ENCODE measurements around the gene PRH2. TPM values are rescaled to one million over a fixed set of nuclear protein-coding genes. Genes with fewer than 3 reads are reported as not detected.

PRH2 gene
- total and polyA plus RNA-seq, 2 experiments from 2014 or later, result 0.36 to 0.69 TPM

DNA sequence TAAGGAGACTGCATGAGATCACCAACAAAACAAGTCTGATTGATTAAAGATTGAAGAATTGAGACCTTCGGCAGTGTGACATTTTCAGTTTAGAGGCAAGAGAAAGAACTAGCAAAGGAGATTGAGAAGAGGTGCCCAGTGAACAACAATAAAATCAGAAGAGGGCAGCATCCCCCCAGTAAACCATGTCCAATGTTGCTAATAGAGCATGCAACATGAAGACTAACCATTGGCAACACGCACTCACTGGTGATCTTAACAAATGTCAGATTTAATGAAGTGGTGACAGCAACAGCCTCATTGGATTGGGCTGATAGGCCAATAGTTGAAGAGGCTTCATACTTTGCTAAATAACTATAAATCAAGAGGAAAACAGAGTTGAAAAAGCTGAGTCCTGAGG is 30.8 kb downstream of the PRH2 start:
- Histone ChIP-seq H3K79me2 (replicated peaks; ENCODE audit: insufficient read depth) (peaks cover 17% of the 10 kb centered on the region; the same call in 1 of the 2 replicates), H3K36me3 (ENCODE audit: insufficient read depth) (no peaks in the 10 kb centered on the region), H3K4me1 (ENCODE audit: insufficient read depth) (no peaks in the 10 kb centered on the region), H3K4me3 (no peak overlapping the region), H3F3A (replicated peaks; ENCODE audit: low read depth) (no peaks in the 10 kb centered on the region), H3K27ac (ENCODE audit: low read depth) (no peak overlapping the region), H3K4me2 (no peak overlapping the region), H3K9me2 (ENCODE audit: insufficient read depth) (0 out of 2 replicates have a peak, but pooled peaks cover 3% of the 10 kb centered on the region), H4K20me1 (replicated peaks; ENCODE audit: insufficient read depth) (no peaks in the 10 kb centered on the region; the same call in 1 of the 2 replicates), H3K27me3 (ENCODE audit: insufficient read depth) (no peaks in the 10 kb centered on the region), H2AFZ (no peak overlapping the region)
- no peak overlapping the region for H3K27ac Mint-ChIP-seq
- no peak overlapping the region for H3K4me3 Mint-ChIP-seq
- ATAC-seq, result no peak
- DNase-seq (ENCODE audit: low spot score), result no peak
- no peaks in the 10 kb centered on the region for H3K27me3 Mint-ChIP-seq (ENCODE audit: insufficient read depth, low read depth, poor library complexity)
- no peaks in the 10 kb centered on the region for H3K4me1 Mint-ChIP-seq
- H3K36me3 Mint-ChIP-seq (ENCODE audit: low read depth), result peaks cover 8% of the 10 kb centered on the region; the same call in 1 of the 3 replicates
- peaks cover 7% of the 10 kb centered on the region for H3K9me3 Mint-ChIP-seq
- TF ChIP-seq, protein P1, sequence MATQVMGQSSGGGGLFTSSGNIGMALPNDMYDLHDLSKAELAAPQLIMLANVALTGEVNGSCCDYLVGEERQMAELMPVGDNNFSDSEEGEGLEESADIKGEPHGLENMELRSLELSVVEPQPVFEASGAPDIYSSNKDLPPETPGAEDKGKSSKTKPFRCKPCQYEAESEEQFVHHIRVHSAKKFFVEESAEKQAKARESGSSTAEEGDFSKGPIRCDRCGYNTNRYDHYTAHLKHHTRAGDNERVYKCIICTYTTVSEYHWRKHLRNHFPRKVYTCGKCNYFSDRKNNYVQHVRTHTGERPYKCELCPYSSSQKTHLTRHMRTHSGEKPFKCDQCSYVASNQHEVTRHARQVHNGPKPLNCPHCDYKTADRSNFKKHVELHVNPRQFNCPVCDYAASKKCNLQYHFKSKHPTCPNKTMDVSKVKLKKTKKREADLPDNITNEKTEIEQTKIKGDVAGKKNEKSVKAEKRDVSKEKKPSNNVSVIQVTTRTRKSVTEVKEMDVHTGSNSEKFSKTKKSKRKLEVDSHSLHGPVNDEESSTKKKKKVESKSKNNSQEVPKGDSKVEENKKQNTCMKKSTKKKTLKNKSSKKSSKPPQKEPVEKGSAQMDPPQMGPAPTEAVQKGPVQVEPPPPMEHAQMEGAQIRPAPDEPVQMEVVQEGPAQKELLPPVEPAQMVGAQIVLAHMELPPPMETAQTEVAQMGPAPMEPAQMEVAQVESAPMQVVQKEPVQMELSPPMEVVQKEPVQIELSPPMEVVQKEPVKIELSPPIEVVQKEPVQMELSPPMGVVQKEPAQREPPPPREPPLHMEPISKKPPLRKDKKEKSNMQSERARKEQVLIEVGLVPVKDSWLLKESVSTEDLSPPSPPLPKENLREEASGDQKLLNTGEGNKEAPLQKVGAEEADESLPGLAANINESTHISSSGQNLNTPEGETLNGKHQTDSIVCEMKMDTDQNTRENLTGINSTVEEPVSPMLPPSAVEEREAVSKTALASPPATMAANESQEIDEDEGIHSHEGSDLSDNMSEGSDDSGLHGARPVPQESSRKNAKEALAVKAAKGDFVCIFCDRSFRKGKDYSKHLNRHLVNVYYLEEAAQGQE (IDR thresholded peaks at IDR 0.05; ENCODE audit: unreplicated experiment), result no peak
- TF ChIP-seq ZNF331 (CRISPR knock-in tag; IDR thresholded peaks at IDR 0.05; ENCODE audit: low read depth), result no peak
- TF ChIP-seq, protein P2, sequence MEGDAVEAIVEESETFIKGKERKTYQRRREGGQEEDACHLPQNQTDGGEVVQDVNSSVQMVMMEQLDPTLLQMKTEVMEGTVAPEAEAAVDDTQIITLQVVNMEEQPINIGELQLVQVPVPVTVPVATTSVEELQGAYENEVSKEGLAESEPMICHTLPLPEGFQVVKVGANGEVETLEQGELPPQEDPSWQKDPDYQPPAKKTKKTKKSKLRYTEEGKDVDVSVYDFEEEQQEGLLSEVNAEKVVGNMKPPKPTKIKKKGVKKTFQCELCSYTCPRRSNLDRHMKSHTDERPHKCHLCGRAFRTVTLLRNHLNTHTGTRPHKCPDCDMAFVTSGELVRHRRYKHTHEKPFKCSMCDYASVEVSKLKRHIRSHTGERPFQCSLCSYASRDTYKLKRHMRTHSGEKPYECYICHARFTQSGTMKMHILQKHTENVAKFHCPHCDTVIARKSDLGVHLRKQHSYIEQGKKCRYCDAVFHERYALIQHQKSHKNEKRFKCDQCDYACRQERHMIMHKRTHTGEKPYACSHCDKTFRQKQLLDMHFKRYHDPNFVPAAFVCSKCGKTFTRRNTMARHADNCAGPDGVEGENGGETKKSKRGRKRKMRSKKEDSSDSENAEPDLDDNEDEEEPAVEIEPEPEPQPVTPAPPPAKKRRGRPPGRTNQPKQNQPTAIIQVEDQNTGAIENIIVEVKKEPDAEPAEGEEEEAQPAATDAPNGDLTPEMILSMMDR (conservative IDR thresholded peaks at IDR 0.05; ENCODE audit: low read depth in 2 of 2), result peak in 1 of 2 experiments; percentile 33; a peak in 2 of 4 replicates
- TF ChIP-seq, protein P3, sequence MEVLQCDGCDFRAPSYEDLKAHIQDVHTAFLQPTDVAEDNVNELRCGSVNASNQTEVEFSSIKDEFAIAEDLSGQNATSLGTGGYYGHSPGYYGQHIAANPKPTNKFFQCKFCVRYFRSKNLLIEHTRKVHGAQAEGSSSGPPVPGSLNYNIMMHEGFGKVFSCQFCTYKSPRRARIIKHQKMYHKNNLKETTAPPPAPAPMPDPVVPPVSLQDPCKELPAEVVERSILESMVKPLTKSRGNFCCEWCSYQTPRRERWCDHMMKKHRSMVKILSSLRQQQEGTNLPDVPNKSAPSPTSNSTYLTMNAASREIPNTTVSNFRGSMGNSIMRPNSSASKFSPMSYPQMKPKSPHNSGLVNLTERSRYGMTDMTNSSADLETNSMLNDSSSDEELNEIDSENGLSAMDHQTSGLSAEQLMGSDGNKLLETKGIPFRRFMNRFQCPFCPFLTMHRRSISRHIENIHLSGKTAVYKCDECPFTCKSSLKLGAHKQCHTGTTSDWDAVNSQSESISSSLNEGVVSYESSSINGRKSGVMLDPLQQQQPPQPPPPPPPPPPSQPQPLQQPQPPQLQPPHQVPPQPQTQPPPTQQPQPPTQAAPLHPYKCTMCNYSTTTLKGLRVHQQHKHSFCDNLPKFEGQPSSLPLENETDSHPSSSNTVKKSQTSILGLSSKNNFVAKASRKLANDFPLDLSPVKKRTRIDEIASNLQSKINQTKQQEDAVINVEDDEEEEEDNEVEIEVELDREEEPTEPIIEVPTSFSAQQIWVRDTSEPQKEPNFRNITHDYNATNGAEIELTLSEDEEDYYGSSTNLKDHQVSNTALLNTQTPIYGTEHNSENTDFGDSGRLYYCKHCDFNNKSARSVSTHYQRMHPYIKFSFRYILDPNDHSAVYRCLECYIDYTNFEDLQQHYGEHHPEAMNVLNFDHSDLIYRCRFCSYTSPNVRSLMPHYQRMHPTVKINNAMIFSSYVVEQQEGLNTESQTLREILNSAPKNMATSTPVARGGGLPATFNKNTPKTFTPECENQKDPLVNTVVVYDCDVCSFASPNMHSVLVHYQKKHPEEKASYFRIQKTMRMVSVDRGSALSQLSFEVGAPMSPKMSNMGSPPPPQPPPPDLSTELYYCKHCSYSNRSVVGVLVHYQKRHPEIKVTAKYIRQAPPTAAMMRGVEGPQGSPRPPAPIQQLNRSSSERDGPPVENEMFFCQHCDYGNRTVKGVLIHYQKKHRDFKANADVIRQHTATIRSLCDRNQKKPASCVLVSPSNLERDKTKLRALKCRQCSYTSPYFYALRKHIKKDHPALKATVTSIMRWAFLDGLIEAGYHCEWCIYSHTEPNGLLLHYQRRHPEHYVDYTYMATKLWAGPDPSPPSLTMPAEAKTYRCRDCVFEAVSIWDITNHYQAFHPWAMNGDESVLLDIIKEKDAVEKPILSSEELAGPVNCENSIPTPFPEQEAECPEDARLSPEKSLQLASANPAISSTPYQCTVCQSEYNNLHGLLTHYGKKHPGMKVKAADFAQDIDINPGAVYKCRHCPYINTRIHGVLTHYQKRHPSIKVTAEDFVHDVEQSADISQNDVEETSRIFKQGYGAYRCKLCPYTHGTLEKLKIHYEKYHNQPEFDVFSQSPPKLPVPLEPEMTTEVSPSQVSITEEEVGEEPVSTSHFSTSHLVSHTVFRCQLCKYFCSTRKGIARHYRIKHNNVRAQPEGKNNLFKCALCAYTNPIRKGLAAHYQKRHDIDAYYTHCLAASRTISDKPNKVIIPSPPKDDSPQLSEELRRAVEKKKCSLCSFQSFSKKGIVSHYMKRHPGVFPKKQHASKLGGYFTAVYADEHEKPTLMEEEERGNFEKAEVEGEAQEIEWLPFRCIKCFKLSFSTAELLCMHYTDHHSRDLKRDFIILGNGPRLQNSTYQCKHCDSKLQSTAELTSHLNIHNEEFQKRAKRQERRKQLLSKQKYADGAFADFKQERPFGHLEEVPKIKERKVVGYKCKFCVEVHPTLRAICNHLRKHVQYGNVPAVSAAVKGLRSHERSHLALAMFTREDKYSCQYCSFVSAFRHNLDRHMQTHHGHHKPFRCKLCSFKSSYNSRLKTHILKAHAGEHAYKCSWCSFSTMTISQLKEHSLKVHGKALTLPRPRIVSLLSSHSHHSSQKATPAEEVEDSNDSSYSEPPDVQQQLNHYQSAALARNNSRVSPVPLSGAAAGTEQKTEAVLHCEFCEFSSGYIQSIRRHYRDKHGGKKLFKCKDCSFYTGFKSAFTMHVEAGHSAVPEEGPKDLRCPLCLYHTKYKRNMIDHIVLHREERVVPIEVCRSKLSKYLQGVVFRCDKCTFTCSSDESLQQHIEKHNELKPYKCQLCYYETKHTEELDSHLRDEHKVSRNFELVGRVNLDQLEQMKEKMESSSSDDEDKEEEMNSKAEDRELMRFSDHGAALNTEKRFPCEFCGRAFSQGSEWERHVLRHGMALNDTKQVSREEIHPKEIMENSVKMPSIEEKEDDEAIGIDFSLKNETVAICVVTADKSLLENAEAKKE (CRISPR knock-in tag; IDR thresholded peaks at IDR 0.05), result no peak
- TF ChIP-seq JUNB (IDR thresholded peaks at IDR 0.05; ENCODE audit: unreplicated experiment), result no peak

All from GM23338 (cell line).